DMS153 (cell line): ENCODE data around the gene G6PD.
"Not testable (repeated sequence)": the region's sequence is repeated elsewhere in the genome, so short reads cannot be mapped to it uniquely, and the experiment has no call there.

ENCODE experiments used
- DNase-seq: peaks from one replicate; lab custom pipeline; 2025; lab: John Stamatoyannopoulos, UW

Gene G6PD

DNA sequence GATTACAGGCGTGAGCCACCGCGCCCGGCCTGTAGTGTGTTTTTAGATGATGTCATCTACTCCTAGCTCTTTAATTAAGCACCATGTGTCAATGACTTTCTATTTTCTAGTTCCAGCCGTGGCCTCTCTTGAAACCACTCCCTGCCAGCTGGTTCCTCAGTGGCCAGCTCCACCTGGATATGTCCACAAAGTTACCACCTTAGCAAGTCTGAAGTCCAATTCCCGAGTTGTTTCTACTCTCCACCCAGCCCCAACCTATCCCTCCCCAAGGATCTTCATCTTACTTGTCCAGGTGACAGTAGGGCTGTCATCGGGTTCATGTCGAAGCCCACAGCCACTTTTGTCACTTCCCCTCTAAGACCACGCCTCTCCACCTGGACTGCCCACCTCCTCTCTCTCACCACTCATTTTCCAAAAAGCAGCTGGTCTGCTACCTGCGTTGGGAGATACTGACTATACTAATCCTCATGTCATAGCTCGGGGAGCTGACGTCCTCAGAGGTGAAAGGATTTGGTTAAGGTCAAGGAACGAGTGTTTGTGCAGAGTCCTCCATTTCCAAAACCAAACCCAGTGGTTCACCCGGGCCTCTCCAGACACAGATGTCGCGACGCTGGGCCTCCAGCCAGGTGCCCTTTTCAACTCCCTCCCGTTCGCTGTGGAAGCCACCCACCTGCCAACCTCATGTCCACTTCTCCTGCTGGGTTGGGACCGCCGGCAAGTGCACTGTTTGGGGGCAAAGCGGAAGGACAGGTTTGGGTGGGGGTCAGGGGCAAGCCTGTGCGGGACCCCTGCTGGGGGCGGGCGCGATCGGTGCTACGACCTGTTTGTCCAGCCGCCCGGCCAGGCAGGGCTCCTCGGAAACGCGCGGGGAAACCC is 31.3 kb downstream of the G6PD start:
- DNase-seq = peak; percentile 31

DNA sequence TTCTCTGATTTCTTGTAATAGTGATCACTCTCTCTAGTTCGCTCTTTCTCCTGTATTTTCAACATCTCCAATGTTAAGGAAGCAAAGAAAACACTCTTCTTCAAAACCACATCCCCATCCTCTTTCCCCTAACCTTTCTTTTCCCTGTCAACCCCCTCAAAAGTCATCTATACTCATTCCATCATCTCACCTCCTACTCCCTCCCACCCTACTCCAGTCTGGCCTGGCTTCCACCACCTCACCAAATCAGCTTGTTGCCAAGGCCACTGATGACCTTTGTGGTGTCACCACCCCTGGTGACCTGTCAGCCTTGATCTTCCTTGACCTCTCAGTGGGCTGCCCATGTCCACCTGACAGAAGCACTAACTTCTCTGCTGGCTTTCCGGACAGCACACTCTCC is 32.9 kb downstream of the G6PD start:
- DNase-seq = no peak

DNA sequence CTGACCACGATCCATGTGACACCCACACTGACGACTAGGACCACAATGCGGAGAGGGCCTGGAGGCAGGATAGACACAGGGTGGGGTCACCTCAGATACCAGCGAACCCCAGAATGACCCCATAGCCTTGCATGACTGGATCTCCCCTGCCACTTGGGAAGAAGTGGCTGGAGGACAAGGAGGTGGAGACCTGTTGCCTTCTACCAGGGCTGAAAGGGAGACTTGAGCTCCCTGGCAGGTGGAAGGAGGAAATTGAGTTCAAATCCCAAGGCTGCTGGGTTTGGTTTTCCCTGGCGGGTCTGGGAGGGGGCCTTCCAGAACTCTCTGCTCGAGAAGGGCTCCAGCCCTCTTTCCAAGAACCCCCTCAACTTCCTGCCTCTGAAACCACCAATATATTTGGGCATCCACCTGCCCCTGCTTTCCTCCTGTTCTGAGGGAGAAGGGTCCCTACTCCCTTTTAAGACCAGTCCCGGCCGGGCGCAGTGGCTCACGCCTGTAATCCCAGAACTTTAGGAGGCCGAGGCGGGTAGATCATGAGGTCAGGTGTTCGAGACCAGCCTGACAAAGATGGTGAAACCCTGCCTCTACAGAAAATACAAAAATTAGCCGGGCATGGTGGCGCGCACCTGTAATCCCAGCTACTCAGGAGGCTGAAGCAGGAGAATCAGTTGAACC is 33.6 kb downstream of the G6PD start:
- no peak for DNase-seq

DNA sequence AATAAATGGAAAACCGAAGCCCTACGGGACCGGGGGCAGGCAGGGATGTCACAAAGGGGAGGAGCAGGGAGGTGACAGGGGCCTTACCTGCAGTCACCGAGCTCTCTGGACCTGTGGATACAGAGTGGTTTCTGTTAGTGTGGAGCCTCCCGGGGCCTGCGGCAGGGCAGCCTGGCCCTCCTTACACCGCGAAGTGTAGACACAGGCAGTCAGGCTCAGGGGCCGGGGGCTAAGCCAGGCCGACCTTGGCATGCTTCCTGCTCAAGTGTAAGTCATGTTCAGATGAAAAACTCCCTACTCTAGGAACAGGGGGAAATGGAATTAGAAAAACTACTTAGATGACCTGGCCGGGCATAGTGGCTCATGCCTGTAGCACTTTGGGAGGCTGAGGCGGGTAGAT is 34.9 kb downstream of the G6PD start:
- DNase-seq = no peak

DNA sequence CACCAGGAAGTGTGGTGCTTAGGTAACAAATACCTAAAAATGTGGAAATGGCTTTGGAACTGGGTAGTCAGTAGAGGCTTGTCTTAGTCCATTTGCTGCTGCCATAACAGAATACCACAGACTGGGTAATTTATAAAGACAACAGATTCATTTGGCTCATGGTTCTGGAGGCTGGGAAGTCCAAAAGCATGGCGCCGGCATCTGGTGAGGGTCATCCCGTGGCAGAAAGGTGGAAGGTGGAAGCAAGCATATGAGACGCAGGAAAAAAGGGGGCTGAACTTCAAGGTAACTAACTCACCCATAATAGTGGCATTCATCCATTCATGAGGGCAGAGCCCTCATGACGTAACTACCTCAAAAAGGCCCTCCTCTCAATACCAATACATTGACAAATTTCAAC is 37.2 kb downstream of the G6PD start:
- DNase-seq = no peak

DNA sequence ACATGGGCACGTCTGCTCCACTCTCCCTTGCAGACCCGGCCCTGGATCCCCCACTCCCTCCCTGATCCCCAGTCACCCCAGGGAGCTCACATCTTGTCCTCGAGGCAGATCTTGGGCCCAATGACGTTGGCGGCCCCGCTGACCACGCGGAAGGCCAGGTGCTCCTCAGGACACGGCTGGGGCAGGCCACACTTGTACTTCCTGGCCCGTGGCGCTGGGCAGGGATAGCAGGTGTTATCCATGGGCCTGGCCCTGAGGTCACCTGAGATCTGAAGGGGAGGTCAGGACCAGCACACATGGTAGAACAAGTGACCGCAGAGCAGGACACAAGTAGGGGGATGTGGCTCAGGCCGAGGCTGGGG is 38.3 kb downstream of the G6PD start:
- DNase-seq = no peak

DNA sequence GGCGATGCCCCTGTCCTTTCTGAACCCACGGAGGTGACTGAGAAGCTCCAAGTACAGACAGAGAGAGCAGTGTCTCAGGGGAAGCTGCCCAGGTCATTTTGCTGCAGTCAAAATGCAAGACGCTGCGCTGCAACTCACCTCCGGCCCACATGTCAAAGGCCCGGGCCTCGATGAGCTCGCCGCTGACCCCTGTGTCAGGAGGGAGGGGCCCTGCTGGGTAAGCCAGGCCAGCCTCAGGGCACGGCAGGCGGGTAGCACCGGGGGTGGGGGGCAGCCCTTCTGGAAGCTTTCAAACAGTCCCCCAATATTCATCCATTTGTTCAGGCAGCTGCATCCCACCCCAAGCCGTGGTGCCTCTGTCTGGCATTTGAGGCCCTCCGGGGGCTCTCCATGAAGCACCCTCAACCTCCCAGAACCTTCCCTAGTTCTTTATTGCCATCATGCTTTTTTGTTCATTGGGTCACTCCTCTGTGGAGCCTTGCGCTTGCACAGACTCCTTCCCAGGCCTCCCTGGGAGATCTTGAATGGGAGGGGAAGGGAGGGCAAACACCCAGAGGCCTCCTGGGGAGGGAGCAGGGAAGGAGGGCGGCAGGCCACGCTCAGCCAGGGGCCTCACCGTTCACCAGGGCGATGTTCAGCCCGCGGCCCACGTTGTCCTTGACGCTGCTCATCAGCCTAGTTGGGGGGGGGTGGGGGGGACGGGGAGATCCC is 38.8 kb downstream of the G6PD start:
- no peak for DNase-seq

DNA sequence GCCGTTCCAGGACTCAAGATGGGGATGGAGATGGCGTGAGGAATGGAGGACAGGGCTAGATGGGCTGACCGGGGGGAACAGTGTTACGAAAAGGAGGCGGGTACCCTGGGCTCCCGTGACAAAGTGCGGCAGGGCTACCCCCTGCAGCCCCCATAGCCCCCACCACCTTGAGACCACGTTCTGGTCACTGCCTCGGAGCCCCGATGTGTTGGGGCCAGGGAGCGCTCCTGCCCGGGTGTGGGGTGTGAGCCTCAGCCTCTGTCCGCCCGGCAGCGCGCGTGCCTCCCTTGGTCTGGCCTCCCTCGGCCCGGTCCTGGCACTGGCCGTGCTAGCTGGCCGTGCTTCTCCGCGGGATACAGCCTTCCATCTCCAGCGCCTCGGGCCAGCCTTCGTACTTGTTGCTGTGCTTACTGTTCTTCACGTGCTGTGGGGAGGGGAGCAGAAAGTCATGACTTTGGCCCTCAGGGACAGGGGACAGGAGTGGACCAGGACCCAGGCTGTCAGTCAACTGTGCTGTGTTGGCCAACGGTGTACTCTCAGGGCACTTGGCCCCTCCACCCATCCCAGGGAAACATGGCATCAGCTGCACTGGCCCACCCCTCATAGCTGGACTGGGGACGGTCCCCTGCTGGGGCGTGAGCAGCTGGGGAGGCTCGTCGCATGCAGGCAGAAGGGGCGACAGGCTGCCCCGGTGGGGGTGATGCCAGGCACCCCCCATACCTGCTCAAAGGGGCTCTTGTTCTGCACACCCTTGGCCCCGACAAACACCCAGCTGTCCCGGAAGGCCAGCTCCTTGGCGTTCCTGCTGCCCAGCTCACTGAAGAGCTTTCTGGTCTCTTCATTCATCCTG is 39.9 kb downstream of the G6PD start:
- DNase-seq = no peak

DNA sequence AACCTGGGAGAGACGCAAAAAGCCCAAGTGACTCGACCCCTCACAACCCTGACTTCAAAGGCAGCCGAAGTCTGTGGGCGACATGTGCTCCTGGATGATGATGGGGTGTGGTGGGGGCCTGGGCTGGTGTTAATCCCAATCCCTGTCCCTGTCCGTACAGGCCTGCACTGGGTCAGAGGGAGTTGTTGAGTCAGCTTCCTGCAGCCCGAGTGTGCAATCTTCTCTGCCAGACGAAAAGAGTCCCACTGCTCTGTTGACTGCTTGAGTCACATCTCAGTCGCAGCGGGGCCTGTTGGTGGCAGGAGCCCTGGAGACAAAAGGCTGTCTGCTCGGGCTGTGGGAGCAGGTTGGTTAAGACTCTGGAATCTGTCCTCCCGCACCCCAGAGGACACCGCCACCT is 40.9 kb downstream of the G6PD start:
- DNase-seq = no peak

DNA sequence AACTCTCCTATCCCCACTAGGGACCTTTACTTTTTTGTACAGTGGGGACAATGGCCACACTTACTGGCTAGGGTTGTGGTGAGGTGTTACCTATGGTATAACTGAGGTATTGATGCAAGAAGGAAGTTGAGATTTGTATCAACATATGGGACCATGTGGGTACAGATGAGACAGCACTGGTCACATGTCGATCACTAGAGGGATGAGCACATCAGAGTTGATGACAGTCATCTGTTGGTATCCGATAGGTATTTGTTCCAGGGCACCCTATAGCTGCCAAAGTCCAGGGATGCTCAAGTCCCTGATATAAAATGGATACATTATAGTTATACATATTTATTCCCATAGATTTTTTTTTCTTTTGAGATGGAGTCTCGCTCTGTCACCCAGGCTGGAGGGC is 43.7 kb downstream of the G6PD start:
- DNase-seq = no peak

DNA sequence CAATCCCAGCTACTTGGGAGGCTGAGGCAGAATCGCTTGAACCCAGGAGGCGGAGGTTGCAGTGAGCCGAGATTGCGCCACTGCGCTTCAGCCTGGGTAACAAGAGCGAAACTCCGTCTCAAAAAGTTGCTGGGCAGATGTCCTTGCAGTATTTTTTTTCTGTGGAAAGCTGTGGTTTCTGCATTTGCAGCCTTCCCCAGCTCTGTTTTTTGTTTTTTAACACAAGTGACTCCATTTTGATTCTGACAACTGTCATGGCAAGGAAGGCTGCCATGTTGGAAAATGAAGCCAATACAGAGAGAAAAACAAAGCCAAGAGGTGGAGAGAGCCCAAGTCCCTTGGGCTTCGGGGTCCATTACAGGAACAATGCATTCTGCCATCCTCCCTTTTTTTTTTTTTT is 44.5 kb downstream of the G6PD start:
- no peak for DNase-seq

DNA sequence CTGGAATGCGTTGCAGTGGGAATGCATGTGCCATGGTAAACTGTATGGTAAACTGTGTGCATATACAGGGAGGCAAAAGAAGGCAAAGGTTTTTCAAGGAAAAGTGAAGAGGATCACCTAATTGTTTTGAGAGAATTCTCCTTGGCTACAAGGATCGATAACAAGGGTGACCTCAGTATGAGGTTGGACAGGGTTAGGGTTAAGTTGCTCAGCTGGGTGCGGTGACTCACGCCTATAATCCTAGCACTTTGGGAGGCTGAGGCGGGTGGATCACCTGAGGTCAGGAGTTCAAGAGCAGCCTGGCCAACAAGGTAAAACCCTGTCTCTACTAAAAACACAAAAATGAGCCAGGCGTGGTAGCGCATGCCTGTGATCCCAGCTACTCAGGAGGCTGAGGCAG is 45.2 kb downstream of the G6PD start:
- not testable (repeated sequence) for DNase-seq

DNA sequence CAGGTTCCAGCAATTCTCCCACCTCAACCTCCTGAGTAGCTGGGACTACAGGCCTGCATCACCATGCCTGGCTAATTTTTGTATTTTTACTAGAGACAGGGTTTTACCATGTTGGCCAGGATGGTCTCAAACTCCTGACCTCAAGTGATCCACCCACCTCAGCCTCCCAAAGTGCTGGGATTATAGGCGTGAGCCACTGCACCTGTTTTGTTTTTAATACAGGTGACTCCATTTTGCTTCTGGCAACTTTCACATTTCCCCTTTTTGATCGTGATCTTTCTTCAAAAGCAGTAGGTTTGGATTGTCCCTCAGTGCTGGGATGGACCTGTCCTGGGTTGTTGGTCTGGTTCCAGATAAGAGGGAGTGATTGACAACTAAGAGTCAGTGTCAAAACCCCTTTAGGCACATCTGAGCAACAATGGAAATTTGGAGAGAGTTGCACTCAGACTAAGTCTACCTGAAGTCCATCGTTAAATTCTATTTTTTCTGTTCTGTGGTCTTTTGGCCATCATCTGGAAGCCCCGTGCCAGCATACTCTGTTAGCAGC is 50.0 kb downstream of the G6PD start:
- not testable (repeated sequence) for DNase-seq

DNA sequence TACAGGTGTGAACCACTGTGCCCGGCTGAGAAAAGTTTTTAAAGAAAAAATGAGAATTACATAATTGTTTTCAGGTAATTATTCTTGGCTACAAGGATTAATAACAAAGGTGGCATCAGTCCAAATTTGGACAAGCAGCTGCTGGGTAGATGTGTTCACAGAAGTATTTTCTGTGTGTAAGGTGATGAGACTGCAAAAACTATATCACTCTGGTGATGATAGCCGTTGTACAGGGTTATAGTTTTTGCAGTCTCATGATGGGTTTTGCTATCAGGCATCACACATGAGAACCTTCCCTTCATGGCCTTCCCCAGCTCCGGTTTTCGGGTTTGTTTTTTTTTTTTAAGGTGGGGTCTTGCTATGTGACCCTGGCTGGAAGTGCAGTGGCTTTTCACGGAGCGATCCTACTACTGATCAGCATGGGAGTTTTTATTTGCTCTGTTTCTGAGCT is 51.1 kb downstream of the G6PD start:
- DNase-seq = no peak

DNA sequence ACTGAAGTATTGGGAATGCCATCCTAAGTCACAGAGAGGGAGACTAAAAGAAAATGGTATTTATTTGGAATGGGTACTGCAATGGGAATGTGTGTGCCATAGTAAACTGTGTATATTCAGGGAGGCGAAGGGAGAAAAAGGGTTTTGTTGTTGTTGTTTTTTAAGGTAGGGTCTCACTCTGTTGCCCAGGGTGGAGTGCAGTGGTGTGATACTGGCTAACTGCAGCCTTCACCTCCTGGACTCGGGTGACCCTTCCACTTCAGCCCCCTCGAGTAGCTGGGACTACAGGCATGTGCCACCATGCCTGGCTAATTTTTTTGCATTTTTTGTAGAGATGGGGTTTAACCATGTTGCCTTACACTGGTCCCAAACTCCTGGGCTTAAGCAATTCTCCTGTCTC is 51.9 kb downstream of the G6PD start:
- DNase-seq = no peak

DNA sequence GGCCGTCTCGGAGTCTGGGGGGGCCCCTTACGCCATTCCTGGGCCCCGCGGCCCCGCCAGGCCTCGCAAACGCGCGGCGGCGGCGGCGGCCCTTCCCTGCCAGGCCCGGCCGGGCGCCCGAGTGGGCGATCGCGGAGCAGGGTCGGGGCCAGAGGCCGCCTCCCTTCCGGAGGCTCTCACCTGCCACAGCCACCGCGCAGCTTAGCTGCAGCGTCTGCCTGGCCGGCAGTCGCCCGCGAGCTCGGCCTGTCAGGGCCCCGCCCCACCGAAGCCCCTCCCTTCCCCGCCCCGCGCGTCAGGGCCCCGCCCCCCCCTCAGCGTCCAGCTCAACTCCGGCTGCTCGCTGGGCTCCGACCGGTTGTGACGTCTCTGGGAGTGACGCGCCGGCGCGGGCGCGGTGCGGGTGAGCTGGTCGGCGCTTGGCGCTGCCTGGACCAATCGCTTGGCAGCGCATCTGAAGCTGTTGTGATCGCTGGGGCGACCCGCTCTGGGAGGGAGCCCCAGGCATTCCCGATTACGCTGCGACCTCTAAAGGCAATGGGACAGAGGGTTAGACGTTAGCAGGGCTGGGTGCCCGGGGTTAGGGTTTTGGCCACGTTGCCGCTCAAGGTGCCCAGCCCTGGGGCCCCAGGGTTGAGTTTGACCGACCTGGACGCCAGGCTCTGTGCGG is 56.1 kb downstream of the G6PD start, which contains the start of gene SLC10A3:
TSS of gene SLC10A3 (minus strand) at position 216 of the 670 bp plus-strand sequence. CDS start 1,689 bp downstream, outside the sequence.
- peak; percentile 94 for DNase-seq

DNA sequence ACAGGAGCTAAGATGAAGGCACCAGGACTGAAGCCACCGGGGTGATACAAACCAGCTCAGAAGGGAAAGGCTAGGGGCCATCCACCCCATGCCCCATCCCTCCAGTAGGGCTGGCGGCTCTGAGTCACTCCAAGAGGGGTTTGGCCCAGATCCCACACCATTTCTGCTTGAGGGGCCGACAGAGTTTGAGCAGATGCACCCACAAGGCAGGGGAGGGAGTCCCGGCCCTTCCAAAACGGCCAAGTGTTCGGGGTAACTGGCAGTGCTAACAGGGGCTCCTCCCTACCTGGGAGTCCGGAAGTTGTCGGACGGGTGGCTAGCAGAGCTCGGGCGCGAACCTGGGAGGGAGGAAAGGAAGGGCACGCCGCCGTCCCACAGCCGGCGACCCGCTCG is 56.6 kb downstream of the G6PD start:
- DNase-seq = no peak

DNA sequence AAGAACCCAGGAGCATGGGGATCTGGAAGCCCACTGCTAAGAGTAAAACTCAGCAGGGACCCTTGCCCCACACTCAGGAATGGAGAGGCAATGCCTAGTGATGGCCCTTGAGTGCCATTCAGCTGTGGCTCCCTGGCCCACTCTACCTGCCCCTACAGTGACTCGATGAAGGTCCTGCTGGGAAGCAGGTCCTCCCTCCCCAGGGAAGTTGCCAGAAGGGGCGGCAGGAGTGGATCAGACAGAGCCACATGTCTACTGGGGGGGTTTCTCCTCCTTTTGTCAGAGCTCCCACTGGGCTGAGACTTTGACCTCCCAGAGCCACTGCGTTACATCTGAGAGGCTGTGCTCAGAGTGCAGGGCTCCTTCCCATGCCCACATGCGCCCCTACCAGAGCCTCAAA is 57.5 kb downstream of the G6PD start:
- no peak for DNase-seq

DNA sequence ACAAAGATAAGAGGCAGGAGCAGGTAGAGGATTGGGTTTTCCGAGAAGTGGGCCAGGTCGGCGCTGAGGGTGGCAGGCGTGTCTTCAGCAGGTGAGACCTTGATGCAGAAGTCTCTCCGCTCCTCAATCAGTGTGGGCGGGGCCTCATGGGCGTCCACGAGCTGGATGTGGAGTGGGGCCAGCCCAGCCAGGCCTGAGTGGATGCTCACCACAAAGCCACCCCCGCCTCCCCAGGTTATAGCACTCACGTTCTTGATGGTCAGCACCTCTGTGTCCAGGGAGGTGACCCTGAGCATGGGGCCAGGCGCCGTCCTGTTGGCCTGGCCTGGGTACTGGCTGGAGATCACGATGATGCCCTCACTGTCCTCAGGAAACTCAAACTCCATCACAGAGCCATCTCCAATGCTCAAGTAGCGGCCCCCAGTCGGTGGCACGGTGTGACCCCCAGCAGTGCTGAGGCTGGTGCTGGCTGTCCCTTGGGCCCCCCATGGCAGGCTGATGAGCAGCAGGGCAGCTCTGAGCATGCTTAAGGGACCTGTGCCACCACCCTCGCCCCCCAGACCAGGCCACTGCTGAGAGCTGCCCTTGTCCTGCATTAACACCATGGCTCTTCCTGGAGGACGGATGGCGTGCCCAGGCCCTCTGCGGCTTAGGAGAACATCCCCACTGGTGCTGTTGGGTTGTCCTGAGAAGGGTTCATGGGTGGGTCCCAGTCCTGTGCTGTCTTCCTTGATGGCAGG is 58.1 kb downstream of the G6PD start:
- no peak for DNase-seq
